ENCODE data around the gene SMYD3.
"Not testable (repeated sequence)": the region's sequence is repeated elsewhere in the genome, so short reads cannot be mapped to it uniquely, and the experiment has no call there.

The SMYD3 gene

GRCh38 chr1:246072456-246072955 lies 434.6 kb downstream of the SMYD3 start:
- Histone ChIP-seq H3K9me3 (ENCODE audit: insufficient read depth, low read length) (no peaks in the 10 kb centered on the region), H3K36me3 (ENCODE audit: insufficient read depth, insufficient read length, low read length) (no peaks in the 10 kb centered on the region), H3K27me3 (ENCODE audit: insufficient read depth, insufficient read length) (no peaks in the 10 kb centered on the region), H3K9ac (ENCODE audit: insufficient read length, low read depth) (no peak overlapping the region), H3K4me3 (ENCODE audit: insufficient read length, low read depth) (no peak overlapping the region), H3K4me1 (ENCODE audit: insufficient read depth, insufficient read length) (no peaks in the 10 kb centered on the region)
- DNase-seq (ENCODE audit: low read depth, low spot score), result no peak
- no peak for TF ChIP-seq ZNF274 (IDR thresholded peaks at IDR 0.05; ENCODE audit: low read depth, low read length)
- TF ChIP-seq YY1 (IDR thresholded peaks at IDR 0.05; ENCODE audit: insufficient read depth, insufficient read length), result no peak

GRCh38 chr1:246071981-246072380 lies 435.1 kb downstream of the SMYD3 start:
- not testable (repeated sequence) for DNase-seq (ENCODE audit: low read depth, low spot score); H3K4me1 ChIP-seq (ENCODE audit: insufficient read depth, insufficient read length); H3K9me3 ChIP-seq (ENCODE audit: insufficient read depth, low read length); H3K9ac ChIP-seq (ENCODE audit: insufficient read length, low read depth); H3K4me3 ChIP-seq (ENCODE audit: insufficient read length, low read depth); H3K36me3 ChIP-seq (ENCODE audit: insufficient read depth, insufficient read length, low read length); H3K27me3 ChIP-seq (ENCODE audit: insufficient read depth, insufficient read length)

GRCh38 chr1:246071561-246071960 lies 435.5 kb downstream of the SMYD3 start:
- DNase-seq (ENCODE audit: low read depth, low spot score); H3K4me3 ChIP-seq (ENCODE audit: insufficient read length, low read depth); H3K9ac ChIP-seq (ENCODE audit: insufficient read length, low read depth); H3K4me1 ChIP-seq (ENCODE audit: insufficient read depth, insufficient read length); H3K9me3 ChIP-seq (ENCODE audit: insufficient read depth, low read length); H3K27me3 ChIP-seq (ENCODE audit: insufficient read depth, insufficient read length); H3K36me3 ChIP-seq (ENCODE audit: insufficient read depth, insufficient read length, low read length): not testable (repeated sequence)

DNA sequence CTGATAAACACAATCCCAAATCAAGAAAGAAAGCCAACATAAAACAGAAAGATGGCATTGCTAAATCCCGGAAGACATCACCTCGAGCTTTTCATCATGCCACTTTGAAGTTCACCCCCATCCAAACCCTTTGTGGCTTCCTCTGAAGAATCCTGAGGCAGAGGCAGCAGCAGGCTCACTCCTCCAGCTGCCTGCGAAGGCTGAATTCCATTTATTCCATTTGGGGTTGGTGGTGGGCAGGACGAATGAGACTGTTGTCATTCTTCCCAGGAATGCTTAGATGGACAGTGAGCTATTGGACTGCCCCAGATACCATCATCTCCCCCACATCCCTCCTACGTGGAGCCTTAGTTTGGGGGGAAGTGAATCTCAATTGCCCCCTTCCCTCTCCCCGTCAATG lies 437.5 kb downstream of the SMYD3 start:
- no peak overlapping the region for H3K9ac ChIP-seq (ENCODE audit: insufficient read length, low read depth)
- no peak overlapping the region for H3K4me3 ChIP-seq (ENCODE audit: insufficient read length, low read depth)
- H3K36me3 ChIP-seq (ENCODE audit: insufficient read depth, insufficient read length, low read length), result no peaks in the 10 kb centered on the region
- H3K4me1 ChIP-seq (ENCODE audit: insufficient read depth, insufficient read length), result no peaks in the 10 kb centered on the region
- no peak for TF ChIP-seq SUZ12 (IDR thresholded peaks at IDR 0.05; ENCODE audit: extremely low read depth, insufficient read depth, insufficient read length)
- TF ChIP-seq YY1 (IDR thresholded peaks at IDR 0.05; ENCODE audit: insufficient read depth, insufficient read length), result no peak
- no peak for TF ChIP-seq ZNF274 (IDR thresholded peaks at IDR 0.05; ENCODE audit: low read depth, low read length)
- DNase-seq (ENCODE audit: low read depth, low spot score), result no peak
- no peaks in the 10 kb centered on the region for H3K9me3 ChIP-seq (ENCODE audit: insufficient read depth, low read length)
- no peaks in the 10 kb centered on the region for H3K27me3 ChIP-seq (ENCODE audit: insufficient read depth, insufficient read length)

DNA sequence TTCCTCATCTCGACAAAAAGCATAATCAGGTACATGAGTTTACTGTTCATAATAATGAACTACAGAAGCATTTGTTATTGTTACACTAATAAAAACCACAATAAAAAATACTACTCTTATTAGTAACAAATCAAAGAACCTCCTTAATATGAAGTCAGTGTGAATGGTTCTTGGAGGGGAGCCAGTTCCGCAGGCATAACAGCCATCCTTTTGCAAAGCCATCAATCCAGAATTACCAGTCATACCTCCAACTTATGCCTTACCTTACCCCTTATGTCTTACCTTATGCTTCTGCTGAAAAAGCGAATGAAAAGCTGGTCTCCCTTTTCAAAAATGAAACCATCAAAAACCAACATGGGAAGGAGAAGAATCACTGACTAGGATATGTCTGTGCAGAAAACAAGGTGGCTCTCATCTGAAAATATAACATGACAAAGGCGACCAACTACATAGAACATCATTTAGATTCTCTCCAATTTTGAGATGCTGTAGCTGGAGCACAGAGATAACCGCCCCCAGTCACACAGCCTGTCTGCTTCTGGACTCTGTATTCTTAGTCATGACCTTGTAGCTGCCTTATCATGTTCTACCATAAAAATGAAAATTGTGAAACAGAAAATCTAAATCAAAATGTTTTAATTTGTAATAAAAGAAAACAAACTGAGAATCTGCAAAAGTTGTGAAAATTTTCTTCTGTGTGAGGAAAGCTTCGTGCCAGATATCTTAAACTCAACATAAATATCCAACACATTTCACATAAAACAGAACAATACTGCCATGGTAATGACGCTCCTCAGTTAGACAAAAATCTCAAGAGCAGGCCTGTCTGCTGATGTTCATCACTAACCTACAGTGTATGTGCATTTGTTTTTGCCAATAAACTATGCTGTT lies 438.2 kb downstream of the SMYD3 start:
- Histone ChIP-seq H3K9me3 (ENCODE audit: insufficient read depth, low read length) (no peaks in the 10 kb centered on the region), H3K36me3 (ENCODE audit: insufficient read depth, insufficient read length, low read length) (no peaks in the 10 kb centered on the region), H3K4me3 (ENCODE audit: insufficient read length, low read depth) (no peak overlapping the region), H3K27me3 (ENCODE audit: insufficient read depth, insufficient read length) (no peaks in the 10 kb centered on the region), H3K4me1 (ENCODE audit: insufficient read depth, insufficient read length) (no peaks in the 10 kb centered on the region), H3K9ac (ENCODE audit: insufficient read length, low read depth) (no peak overlapping the region)
- TF ChIP-seq ZNF274 (IDR thresholded peaks at IDR 0.05; ENCODE audit: low read depth, low read length) (no peak), SUZ12 (IDR thresholded peaks at IDR 0.05; ENCODE audit: extremely low read depth, insufficient read depth, insufficient read length) (no peak), YY1 (IDR thresholded peaks at IDR 0.05; ENCODE audit: insufficient read depth, insufficient read length) (no peak)
- DNase-seq (ENCODE audit: low read depth, low spot score), result no peak

GRCh38 chr1:246068217-246068512 lies 438.9 kb downstream of the SMYD3 start:
- Histone ChIP-seq H3K9ac (ENCODE audit: insufficient read length, low read depth) (no peak overlapping the region), H3K4me3 (ENCODE audit: insufficient read length, low read depth) (no peak overlapping the region), H3K4me1 (ENCODE audit: insufficient read depth, insufficient read length) (no peaks in the 10 kb centered on the region), H3K9me3 (ENCODE audit: insufficient read depth, low read length) (no peaks in the 10 kb centered on the region), H3K36me3 (ENCODE audit: insufficient read depth, insufficient read length, low read length) (no peaks in the 10 kb centered on the region), H3K27me3 (ENCODE audit: insufficient read depth, insufficient read length) (no peaks in the 10 kb centered on the region)
- TF ChIP-seq SUZ12 (IDR thresholded peaks at IDR 0.05; ENCODE audit: extremely low read depth, insufficient read depth, insufficient read length) (no peak), YY1 (IDR thresholded peaks at IDR 0.05; ENCODE audit: insufficient read depth, insufficient read length) (no peak), ZNF274 (IDR thresholded peaks at IDR 0.05; ENCODE audit: low read depth, low read length) (no peak)
- no peak for DNase-seq (ENCODE audit: low read depth, low spot score)

GRCh38 chr1:246067432-246068216 lies 439.5 kb downstream of the SMYD3 start:
- no peak for DNase-seq (ENCODE audit: low read depth, low spot score)
- H3K4me1 ChIP-seq (ENCODE audit: insufficient read depth, insufficient read length), result no peaks in the 10 kb centered on the region

More at GRCh38 chr1:246067432-246068216, 439.5 kb downstream of the SMYD3 start:
- no peak for TF ChIP-seq SUZ12 (IDR thresholded peaks at IDR 0.05; ENCODE audit: extremely low read depth, insufficient read depth, insufficient read length)
- no peak for TF ChIP-seq YY1 (IDR thresholded peaks at IDR 0.05; ENCODE audit: insufficient read depth, insufficient read length)
- no peak for TF ChIP-seq ZNF274 (IDR thresholded peaks at IDR 0.05; ENCODE audit: low read depth, low read length)
- Histone ChIP-seq H3K4me3 (ENCODE audit: insufficient read length, low read depth) (no peak overlapping the region), H3K9me3 (ENCODE audit: insufficient read depth, low read length) (no peaks in the 10 kb centered on the region), H3K9ac (ENCODE audit: insufficient read length, low read depth) (no peak overlapping the region), H3K27me3 (ENCODE audit: insufficient read depth, insufficient read length) (no peaks in the 10 kb centered on the region), H3K36me3 (ENCODE audit: insufficient read depth, insufficient read length, low read length) (no peaks in the 10 kb centered on the region)
